Mesodermal cell (in vitro differentiated cells): Measurements from ENCODE around the gene PCDH1.

ENCODE experiments used
- H3K27ac ChIP-seq: 2 replicates; pipeline ENCODE4 v1.7.0; 2013; ENCODE audit warnings: mild to moderate bottlenecking, low read depth, low read length, moderate library complexity; ENCODE audit not compliant: severe bottlenecking
- H3K36me3 ChIP-seq: 2 replicates; pipeline ENCODE4 v1.7.1; 2013; ENCODE audit warnings: mild to moderate bottlenecking, low read length, moderate library complexity; ENCODE audit not compliant: control insufficient read depth, insufficient read depth
- H3K4me1 ChIP-seq: one replicate; pipeline ENCODE4 v1.7.1; 2013; ENCODE audit warnings: mild to moderate bottlenecking, low read length; ENCODE audit not compliant: insufficient read depth, control insufficient read depth, poor library complexity, severe bottlenecking
- H3K4me3 ChIP-seq: 2 replicates; pipeline ENCODE4 v1.7.0; 2013; ENCODE audit warnings: low read length, control low read depth, mild to moderate bottlenecking; ENCODE audit not compliant: insufficient read depth, poor library complexity, severe bottlenecking; ENCODE audit errors: extremely low read depth
- H3K9me3 ChIP-seq: 2 replicates; pipeline ENCODE4 v1.7.1; 2013; ENCODE audit warnings: mild to moderate bottlenecking, low read length, moderate library complexity; ENCODE audit not compliant: control insufficient read depth
- WGBS, 2 experiments: methylation state at CpG; one replicate each; pipeline ENCODE4 v1.1.5; 2013; ENCODE audit warnings: missing lambda C conversion rate in 2 of 2; ENCODE audit not compliant: insufficient coverage in 2 of 2; 5-methylcytosine and 5-hydroxymethylcytosine counted together

The PCDH1 gene

GRCh38 chr5:141914199-141914743 is 36.1 kb upstream of the PCDH1 start:
- H3K9me3 ChIP-seq: no peaks in the 10 kb centered on the region
- H3K4me3 ChIP-seq: peak overlapping the region; percentile 9
- H3K4me1 ChIP-seq: peaks cover 8% of the 10 kb centered on the region
- 13 to 20% methylated on average over 27 to 36 of the region's 40 CpGs for WGBS, 2 experiments
- no peak overlapping the region for H3K27ac ChIP-seq
- no peaks in the 10 kb centered on the region for H3K36me3 ChIP-seq

GRCh38 chr5:141913560-141914198 is 35.5 kb upstream of the PCDH1 start:
- peaks cover 8% of the 10 kb centered on the region for H3K4me1 ChIP-seq
- no peak overlapping the region for H3K27ac ChIP-seq
- H3K9me3 ChIP-seq: no peaks in the 10 kb centered on the region
- WGBS, 2 experiments: 36 to 51% methylated on average over 6 to 14 of the region's 16 CpGs
- no peaks in the 10 kb centered on the region for H3K36me3 ChIP-seq
- H3K4me3 ChIP-seq: peak overlapping the region; percentile 9

- Histone ChIP-seq H3K4me3 (no peak overlapping the region), H3K36me3 (no peaks in the 10 kb centered on the region), H3K4me1 (peaks cover 6% of the 10 kb centered on the region), H3K27ac (no peak overlapping the region), H3K9me3 (no peaks in the 10 kb centered on the region)
- WGBS, 2 experiments: 51 to 80% methylated on average over 1 to 2 of the region's 2 CpGs
These were observed 32.1 kb upstream of the PCDH1 start for GRCh38 chr5:141910271-141910673.

- H3K4me1 ChIP-seq: peaks cover 6% of the 10 kb centered on the region
- H3K9me3 ChIP-seq: no peaks in the 10 kb centered on the region
- no peak overlapping the region for H3K4me3 ChIP-seq
- H3K36me3 ChIP-seq: no peaks in the 10 kb centered on the region
- WGBS, 2 experiments: 69 to 88% methylated on average over 1 to 4 of the region's 4 CpGs
- H3K27ac ChIP-seq: no peak overlapping the region
These were observed 31.0 kb upstream of the PCDH1 start for GRCh38 chr5:141909212-141909611.

GRCh38 chr5:141908796-141909195 is 30.6 kb upstream of the PCDH1 start:
- Histone ChIP-seq H3K9me3 (no peaks in the 10 kb centered on the region), H3K27ac (no peak overlapping the region), H3K4me1 (peaks cover 4% of the 10 kb centered on the region), H3K4me3 (no peak overlapping the region), H3K36me3 (no peaks in the 10 kb centered on the region)
- WGBS, 2 experiments: 80 to 82% methylated on average over 1 to 2 of the region's 2 CpGs

GRCh38 chr5:141906972-141907371 is 28.8 kb upstream of the PCDH1 start:
- WGBS, 2 experiments: 0% methylated on average over 1 of the region's 1 CpG
- H3K4me3 ChIP-seq: no peak overlapping the region
- no peaks in the 10 kb centered on the region for H3K36me3 ChIP-seq
- no peaks in the 10 kb centered on the region for H3K9me3 ChIP-seq
- peaks cover 6% of the 10 kb centered on the region for H3K4me1 ChIP-seq
- H3K27ac ChIP-seq: no peak overlapping the region

- no peaks in the 10 kb centered on the region for H3K9me3 ChIP-seq
- WGBS, 2 experiments: no CpG with 5 or more reads among the region's 1 CpG
- peaks cover 6% of the 10 kb centered on the region for H3K4me1 ChIP-seq
- no peak overlapping the region for H3K4me3 ChIP-seq
- no peak overlapping the region for H3K27ac ChIP-seq
- H3K36me3 ChIP-seq: no peaks in the 10 kb centered on the region
These were observed 28.3 kb upstream of the PCDH1 start for GRCh38 chr5:141906517-141906916.

- WGBS, 2 experiments: 91 to 96% methylated on average over 3 to 5 of the region's 5 CpGs
- Histone ChIP-seq H3K27ac (no peak overlapping the region), H3K9me3 (no peaks in the 10 kb centered on the region), H3K36me3 (no peaks in the 10 kb centered on the region), H3K4me1 (peaks cover 6% of the 10 kb centered on the region), H3K4me3 (no peak overlapping the region)
These were observed 26.3 kb upstream of the PCDH1 start for GRCh38 chr5:141904551-141904950.

- no peaks in the 10 kb centered on the region for H3K9me3 ChIP-seq
- no peak overlapping the region for H3K4me3 ChIP-seq
- 76 to 91% methylated on average over 4 of the region's 4 CpGs for WGBS, 2 experiments
- H3K36me3 ChIP-seq: no peaks in the 10 kb centered on the region
- H3K27ac ChIP-seq: no peak overlapping the region
- H3K4me1 ChIP-seq: peaks cover 6% of the 10 kb centered on the region
These were observed 25.1 kb upstream of the PCDH1 start for GRCh38 chr5:141903261-141903660.

GRCh38 chr5:141902015-141902814 is 24.0 kb upstream of the PCDH1 start:
- H3K9me3 ChIP-seq: no peaks in the 10 kb centered on the region
- no peak overlapping the region for H3K4me3 ChIP-seq
- no peaks in the 10 kb centered on the region for H3K36me3 ChIP-seq
- H3K4me1 ChIP-seq: peaks cover 6% of the 10 kb centered on the region
- 72 to 87% methylated on average over 3 of the region's 5 CpGs for WGBS, 2 experiments
- H3K27ac ChIP-seq: no peak overlapping the region
